Mucosa of rectum (tissue), 2 donors: Measurements from ENCODE around the gene TMEM131.

ENCODE experiments used
- H3K27ac ChIP-seq, 2 donors: one replicate each; pipeline ENCODE4 v1.7.0; 2013; ENCODE audit warnings: inconsistent platforms in 2 of 2, low read depth in 2 of 2, low read length in 2 of 2
- H3K27me3 ChIP-seq, 2 donors: one replicate each; pipeline ENCODE4 v1.7.0; 2013; ENCODE audit warnings: low read length in 2 of 2; ENCODE audit not compliant: control insufficient read depth in 2 of 2, insufficient read depth in 2 of 2
- H3K36me3 ChIP-seq, 2 donors: one replicate each; pipeline ENCODE4 v1.7.0; 2013; ENCODE audit warnings: low read length in 2 of 2; ENCODE audit not compliant: control insufficient read depth in 2 of 2, insufficient read depth in 2 of 2
- H3K4me1 ChIP-seq, 2 donors: one replicate each; pipeline ENCODE4 v1.7.0; 2013; ENCODE audit warnings: low read length in 2 of 2, mild to moderate bottlenecking in 1 of 2; ENCODE audit not compliant: control insufficient read depth in 2 of 2, insufficient read depth in 2 of 2
- H3K4me3 ChIP-seq, 2 donors: one replicate each; pipeline ENCODE4 v1.7.0; 2013; ENCODE audit warnings: low read length in 2 of 2
- H3K9ac ChIP-seq, 2 donors: one replicate each; pipeline ENCODE4 v1.7.0; 2013; ENCODE audit warnings: low read length in 2 of 2, low read depth in 1 of 2, mild to moderate bottlenecking in 1 of 2
- H3K9me3 ChIP-seq, 2 donors: one replicate each; pipeline ENCODE4 v1.7.0; 2013; ENCODE audit warnings: low read length in 2 of 2; ENCODE audit not compliant: control insufficient read depth in 2 of 2
- donor health status: healthy.
- donor health status: Normal muscosa, but diverticular disease.

The TMEM131 gene

DNA sequence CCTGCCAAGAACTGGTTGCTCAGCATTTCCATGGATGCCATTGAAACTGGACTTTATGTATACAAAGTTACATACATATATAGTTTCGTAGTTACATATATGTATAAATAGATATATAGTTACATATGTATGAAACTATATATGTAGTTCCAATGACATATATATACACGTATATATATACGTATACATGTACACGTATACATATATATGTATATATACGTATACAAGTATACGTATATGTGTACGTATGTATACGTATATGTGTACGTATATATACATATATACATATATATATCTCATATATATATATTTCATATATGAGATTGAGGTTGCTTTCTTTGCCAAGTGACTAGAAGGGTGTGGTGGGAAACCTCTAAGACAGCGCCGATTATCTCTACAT lies 10.6 kb upstream of the TMEM131 start:
- H3K36me3 ChIP-seq: no peaks in the 10 kb centered on the region
- H3K9ac ChIP-seq: no peak overlapping the region
- no peak overlapping the region for H3K4me3 ChIP-seq
- no peaks in the 10 kb centered on the region for H3K9me3 ChIP-seq
- H3K27me3 ChIP-seq: no peaks in the 10 kb centered on the region
- H3K27ac ChIP-seq: no peak overlapping the region
- no peaks in the 10 kb centered on the region for H3K4me1 ChIP-seq

DNA sequence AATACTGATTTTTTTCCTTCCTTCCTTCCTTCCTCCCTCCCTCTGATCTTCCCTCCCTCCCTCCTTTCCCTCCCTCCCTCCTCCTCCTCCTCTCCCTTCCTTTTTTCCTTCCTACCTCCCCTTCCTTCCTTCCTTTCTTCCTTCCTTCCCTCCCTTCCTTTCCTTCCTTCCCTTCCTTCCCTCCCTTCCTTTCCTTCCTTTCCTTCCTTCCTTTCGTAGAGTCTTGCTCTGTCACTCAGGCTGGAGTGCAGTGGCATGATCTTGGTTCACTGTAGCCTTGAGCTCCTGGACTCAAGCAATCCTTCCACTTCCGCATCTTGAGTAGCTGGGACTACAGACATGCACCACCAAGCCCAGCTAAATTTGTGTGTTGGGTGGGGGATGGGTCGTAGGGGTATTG lies 8.9 kb upstream of the TMEM131 start:
- H3K27ac ChIP-seq: no peak overlapping the region
- no peak overlapping the region for H3K9ac ChIP-seq
- no peaks in the 10 kb centered on the region for H3K9me3 ChIP-seq
- H3K4me1 ChIP-seq: no peaks in the 10 kb centered on the region
- H3K36me3 ChIP-seq: no peaks in the 10 kb centered on the region
- no peak overlapping the region for H3K4me3 ChIP-seq
- H3K27me3 ChIP-seq: no peaks in the 10 kb centered on the region

DNA sequence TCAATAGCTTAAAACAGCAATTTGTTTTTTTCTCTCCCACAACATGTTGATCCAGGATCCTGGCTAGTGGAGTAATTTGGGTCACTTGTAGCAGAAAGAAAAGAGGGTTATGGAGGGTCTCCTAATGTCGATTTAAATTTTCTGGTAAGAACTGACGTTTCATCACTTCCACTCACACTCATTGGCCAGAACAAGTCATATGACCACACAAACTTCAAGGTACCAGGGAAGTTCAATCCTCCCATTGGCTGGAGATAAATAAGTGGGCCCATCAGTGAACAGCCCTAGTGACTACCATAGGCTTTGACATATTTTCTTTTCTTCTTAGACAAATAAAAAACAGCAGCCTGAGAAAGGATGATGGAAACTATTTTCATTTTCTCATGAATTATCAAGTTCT lies 8.3 kb upstream of the TMEM131 start:
- H3K27ac ChIP-seq: no peak overlapping the region
- H3K27me3 ChIP-seq: no peaks in the 10 kb centered on the region
- H3K9me3 ChIP-seq: no peaks in the 10 kb centered on the region
- H3K36me3 ChIP-seq: no peaks in the 10 kb centered on the region
- no peak overlapping the region for H3K9ac ChIP-seq
- H3K4me1 ChIP-seq: no peaks in the 10 kb centered on the region
- no peak overlapping the region for H3K4me3 ChIP-seq

- no peaks in the 10 kb centered on the region for H3K27me3 ChIP-seq
- H3K9ac ChIP-seq: no peak overlapping the region
- H3K9me3 ChIP-seq: no peaks in the 10 kb centered on the region
- H3K4me3 ChIP-seq: no peak overlapping the region
- no peaks in the 10 kb centered on the region for H3K36me3 ChIP-seq
- peaks cover 0 to 4% of the 10 kb centered on the region in 2 donors for H3K4me1 ChIP-seq
- H3K27ac ChIP-seq: no peak overlapping the region
These were observed 3.8 kb upstream of the TMEM131 start for GRCh38 chr2:97999536-97999935.

DNA sequence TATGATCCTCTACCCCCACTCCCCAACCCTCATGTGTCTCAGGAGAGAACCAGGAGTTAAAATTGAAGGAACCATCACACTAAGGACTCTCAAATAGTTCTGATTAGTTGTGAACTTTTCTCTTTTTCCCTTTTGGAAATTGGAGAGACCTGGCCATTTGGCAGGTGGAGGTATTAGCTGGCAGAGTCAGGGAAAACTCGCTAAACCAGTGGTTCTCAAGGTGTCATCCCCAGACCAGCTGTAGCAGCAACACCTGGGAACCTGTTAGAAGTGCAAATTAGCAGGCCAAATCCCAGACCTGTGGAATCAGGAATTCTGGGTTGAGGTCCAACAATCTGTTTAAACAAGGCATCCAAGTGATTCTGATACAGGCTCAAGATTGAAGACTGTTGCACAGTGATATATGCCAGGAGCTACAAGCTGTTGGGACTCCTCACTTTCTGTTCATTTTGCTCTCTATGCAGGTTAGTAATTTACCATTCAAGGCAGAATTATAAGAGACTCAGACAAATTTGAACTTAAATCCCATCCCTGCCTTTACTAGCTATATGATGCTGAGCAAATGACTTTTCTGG lies 2.8 kb upstream of the TMEM131 start:
- peaks cover 5 to 8% of the 10 kb centered on the region in 2 donors for H3K4me1 ChIP-seq
- H3K27ac ChIP-seq: no peak overlapping the region
- no peak overlapping the region for H3K4me3 ChIP-seq
- H3K36me3 ChIP-seq: no peaks in the 10 kb centered on the region
- H3K27me3 ChIP-seq: no peaks in the 10 kb centered on the region
- H3K9ac ChIP-seq: no peak overlapping the region
- H3K9me3 ChIP-seq: no peaks in the 10 kb centered on the region

DNA sequence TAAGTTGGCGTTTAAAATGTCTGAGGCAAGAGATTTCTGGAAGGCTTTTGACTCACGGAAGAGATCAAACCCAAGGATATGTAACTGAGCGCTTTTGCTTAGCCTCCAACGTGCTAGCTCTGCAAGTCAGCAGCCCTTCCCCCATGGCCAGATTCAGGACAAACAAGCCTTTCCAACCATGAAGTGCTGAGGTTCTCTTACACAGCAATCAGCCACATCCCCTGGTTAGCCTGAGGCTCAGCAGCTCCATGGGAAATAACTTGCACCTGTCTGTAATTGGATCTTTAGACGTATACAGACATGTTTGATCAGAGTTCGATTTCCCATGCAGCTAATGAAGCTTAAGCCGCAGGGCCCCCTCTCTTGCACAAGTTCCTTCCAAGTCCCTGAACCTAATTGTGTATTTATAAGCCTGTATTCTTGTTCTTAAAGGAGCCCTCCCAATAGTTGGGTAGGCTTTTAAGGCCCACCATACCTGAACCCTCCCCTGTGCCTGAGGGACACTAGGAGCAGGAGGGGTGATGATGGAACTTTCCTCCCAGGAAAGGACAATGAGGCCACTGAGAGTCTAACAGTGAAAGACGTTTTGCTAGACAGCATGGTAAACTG lies 2.1 kb upstream of the TMEM131 start:
- Histone ChIP-seq H3K4me1 (peaks cover 5 to 14% of the 10 kb centered on the region in 2 donors), H3K27ac (no peak overlapping the region), H3K27me3 (no peaks in the 10 kb centered on the region), H3K4me3 (no peak overlapping the region), H3K9ac (no peak overlapping the region), H3K36me3 (no peaks in the 10 kb centered on the region), H3K9me3 (no peaks in the 10 kb centered on the region)

GRCh38 chr2:97996679-97997078 lies 931 bp upstream of the TMEM131 start:
- Histone ChIP-seq H3K4me1 (peaks cover 5 to 16% of the 10 kb centered on the region in 2 donors), H3K27ac (peak overlapping the region; percentile 96 to 97), H3K9me3 (no peaks in the 10 kb centered on the region), H3K9ac (peak overlapping the region; percentile 66 to 94), H3K4me3 (peak overlapping the region; percentile 94), H3K36me3 (no peaks in the 10 kb centered on the region), H3K27me3 (no peaks in the 10 kb centered on the region)

DNA sequence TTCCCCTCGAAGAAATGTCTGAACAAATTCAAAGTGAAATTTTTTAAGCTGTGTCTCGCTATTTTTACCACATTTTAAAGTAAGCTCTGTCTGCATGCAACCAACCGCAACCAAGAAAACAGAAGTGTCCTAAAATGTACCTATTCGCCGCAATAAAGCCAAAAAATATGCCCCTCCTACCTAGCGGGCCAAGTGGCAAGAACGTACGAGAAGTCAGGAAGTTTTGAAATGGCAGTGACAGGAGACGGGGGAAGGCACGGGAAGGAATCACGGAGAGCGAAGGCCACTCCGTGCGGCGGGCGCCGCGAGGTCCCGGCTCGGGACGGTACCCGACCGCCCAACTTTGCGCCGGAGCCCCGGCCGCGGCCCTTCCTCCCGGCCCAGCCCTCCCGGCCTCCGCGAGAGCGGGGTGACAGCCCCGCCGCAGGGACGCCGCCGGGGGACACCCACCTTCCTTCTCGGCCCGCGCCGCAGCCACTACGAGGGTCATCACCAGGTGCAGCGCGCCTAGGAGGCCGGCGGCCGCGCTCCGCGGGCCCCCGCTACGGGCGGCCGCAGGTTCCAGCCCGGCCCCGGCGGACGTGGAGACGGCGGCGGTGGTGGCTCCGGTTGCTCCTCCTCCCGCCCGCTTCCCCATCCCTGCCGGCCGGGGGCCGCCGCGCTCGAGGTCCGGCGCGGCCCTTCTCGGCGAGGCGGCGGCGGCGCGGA lies 568 bp downstream of the TMEM131 start:
- no peaks in the 10 kb centered on the region for H3K36me3 ChIP-seq
- H3K9ac ChIP-seq: peak overlapping the region; percentile 93 to 94
- no peaks in the 10 kb centered on the region for H3K9me3 ChIP-seq
- H3K27ac ChIP-seq: peak overlapping the region; percentile 96 to 97
- H3K27me3 ChIP-seq: no peaks in the 10 kb centered on the region
- peak overlapping the region; percentile 94 for H3K4me3 ChIP-seq
- peaks cover 5 to 24% of the 10 kb centered on the region in 2 donors for H3K4me1 ChIP-seq

DNA sequence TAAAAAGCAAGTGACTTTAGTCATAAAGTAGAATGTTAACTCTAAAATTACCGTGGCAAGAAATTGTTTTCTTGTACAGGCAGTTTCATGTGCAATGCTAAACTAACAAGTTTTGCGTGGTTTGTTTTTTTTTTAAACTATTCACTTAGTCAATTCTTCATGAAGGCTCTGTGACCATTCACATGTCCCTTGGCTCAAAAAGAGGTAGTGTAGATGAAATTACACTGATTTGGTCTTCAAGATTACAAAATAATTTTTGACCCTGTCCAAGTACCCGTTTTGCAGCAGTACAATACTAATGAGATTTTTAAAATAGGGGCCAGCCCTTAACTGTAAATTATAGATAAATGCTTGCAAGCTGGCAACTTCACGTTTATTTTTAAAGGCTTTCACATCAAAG lies 1.3 kb downstream of the TMEM131 start:
- no peaks in the 10 kb centered on the region for H3K27me3 ChIP-seq
- peak overlapping the region; percentile 94 for H3K4me3 ChIP-seq
- H3K36me3 ChIP-seq: no peaks in the 10 kb centered on the region
- peak overlapping the region; percentile 93 to 94 for H3K9ac ChIP-seq
- H3K27ac ChIP-seq: peak overlapping the region; percentile 96 to 97
- peaks cover 5 to 24% of the 10 kb centered on the region in 2 donors for H3K4me1 ChIP-seq
- H3K9me3 ChIP-seq: no peaks in the 10 kb centered on the region

DNA sequence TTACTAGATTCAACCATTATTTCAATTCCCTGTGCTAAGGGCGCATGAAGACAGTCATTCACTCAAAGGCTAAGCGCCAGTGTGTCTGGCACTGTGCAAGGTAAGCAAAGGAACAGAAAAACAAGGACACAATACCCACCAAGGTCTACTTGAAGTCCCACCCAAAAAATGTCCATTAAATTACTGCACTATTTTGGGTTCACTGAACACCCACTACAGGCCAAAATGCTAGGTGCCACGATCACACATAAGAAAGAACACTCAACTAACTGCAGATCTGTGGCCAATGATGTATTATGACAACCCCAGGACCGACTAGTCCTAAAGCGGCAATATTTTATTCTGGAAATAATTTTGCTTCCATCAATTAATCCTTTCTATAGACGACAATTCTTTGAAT lies 1.8 kb downstream of the TMEM131 start:
- peak overlapping the region; percentile 94 for H3K4me3 ChIP-seq

More for the DNA sequence above, 1.8 kb downstream of the TMEM131 start:
- Histone ChIP-seq H3K27me3 (no peaks in the 10 kb centered on the region), H3K36me3 (no peaks in the 10 kb centered on the region), H3K9me3 (no peaks in the 10 kb centered on the region), H3K4me1 (peaks cover 5 to 24% of the 10 kb centered on the region in 2 donors), H3K27ac (peak overlapping the region; percentile 49 to 96), H3K9ac (peak overlapping the region; percentile 27 to 94)
